Epithelial cell of alveolus of lung (primary cell): ENCODE data around the gene ENTPD1. TPM values are rescaled to one million over a fixed set of nuclear protein-coding genes. Genes with fewer than 3 reads are reported as not detected.

Experiments
- total RNA-seq: library from RNA; depleted of rRNA; stranded (reverse); fragments of >200 nt; gene quantifications from 2 replicates; pipeline ENCODE4 v1.2.1, GENCODE V29; 2015

The ENTPD1 gene, protein sequence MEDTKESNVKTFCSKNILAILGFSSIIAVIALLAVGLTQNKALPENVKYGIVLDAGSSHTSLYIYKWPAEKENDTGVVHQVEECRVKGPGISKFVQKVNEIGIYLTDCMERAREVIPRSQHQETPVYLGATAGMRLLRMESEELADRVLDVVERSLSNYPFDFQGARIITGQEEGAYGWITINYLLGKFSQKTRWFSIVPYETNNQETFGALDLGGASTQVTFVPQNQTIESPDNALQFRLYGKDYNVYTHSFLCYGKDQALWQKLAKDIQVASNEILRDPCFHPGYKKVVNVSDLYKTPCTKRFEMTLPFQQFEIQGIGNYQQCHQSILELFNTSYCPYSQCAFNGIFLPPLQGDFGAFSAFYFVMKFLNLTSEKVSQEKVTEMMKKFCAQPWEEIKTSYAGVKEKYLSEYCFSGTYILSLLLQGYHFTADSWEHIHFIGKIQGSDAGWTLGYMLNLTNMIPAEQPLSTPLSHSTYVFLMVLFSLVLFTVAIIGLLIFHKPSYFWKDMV
- total RNA-seq: 0.52 and 5.2 TPM in 2 replicates

DNA sequence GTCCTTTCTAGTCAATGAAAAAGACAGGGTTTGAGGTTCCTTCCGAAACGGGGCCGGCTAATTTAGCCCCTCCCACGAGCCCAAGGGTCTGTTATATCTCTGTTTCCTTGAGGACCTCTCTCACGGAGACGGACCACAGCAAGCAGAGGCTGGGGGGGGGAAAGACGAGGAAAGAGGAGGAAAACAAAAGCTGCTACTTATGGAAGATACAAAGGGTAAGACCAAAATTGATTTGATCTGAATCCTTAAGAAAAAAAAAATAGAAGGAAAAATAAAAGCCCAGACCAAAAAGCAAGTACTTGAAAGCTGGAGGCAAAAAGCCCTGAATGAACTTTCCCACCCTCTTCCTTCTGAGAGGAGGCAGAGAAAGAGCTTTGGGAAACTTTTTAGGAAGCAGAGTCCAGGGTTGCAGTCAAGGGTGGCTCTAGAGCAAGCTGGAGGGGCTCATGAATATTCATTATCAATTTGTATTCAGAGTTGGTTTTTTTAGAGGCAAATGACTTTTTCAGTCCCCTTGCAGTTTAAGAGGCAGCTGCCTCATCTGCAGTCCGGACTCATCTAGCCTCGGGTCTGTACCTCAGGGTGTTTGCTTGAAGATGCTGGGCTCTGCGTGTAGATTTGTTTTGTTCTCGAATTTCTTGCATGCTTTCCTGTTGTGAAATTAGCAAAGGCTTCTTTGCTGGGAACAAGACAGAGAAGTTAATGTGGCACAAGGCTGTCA, at the start of gene ENTPD1:
Gene ENTPD1, plus strand, starts transcription at position 123 of the 721 bp plus-strand sequence. Its CDS starts 77 bp downstream, at position 200.

DNA sequence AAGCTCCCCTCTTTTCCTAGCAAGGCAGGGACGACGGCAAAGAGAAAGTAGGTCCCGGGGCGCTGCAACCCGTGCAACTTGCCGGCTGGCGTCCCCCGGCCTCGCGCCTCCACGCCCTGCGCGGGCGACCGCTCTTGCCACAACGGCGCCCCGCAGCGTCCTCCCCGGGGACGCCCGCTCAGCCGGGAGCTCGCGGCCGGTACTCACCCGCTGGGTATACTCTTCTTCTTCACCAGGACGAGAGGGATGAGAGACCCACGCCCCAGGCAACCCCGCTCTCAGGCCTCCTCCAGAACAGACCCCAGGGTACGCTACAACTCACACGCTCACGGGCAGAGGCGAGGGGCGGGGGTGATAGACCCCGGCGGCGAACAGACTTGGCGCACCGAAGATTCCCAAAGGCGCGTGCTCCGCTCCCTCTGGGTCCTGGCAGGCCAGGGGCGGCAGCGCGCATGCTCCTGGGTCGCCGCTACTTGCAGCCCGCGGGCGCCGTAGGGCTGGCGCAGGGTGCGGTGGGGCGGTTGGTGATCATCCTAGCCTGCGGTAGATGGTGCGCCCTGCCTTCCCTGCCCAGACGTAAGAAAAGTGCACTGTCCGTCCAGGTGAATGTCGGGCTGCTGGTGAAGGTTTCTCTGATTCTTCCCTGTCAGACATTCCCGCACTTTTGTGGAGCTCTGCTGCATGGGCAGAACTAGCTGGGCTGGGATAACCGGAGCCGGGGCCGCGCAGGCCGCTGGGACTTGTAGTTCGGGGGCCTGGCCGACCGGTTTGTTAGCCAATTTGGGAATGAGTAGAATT, 151.7 kb downstream of the ENTPD1 start, which contains the start of gene CC2D2B:
Gene CC2D2B, plus strand, starts transcription at position 520 of the 798 bp plus-strand sequence. CDS start 3,349 bp downstream, outside the sequence.

Other genes starting within 250 kb of the ENTPD1 start
- gene SORBS1, start 194.8 kb upstream of the ENTPD1 start, total RNA-seq: 0.16 and 0.39 TPM in 2 replicates
- gene ALDH18A1, start 99.5 kb upstream of the ENTPD1 start, total RNA-seq: 49.2 and 97.2 TPM in 2 replicates
- 29.5 and 36.6 TPM in 2 replicates for gene TCTN3, start 62.2 kb upstream of the ENTPD1 start, total RNA-seq
- not detected in 2 replicates for gene CC2D2B, start 151.8 kb downstream of the ENTPD1 start, total RNA-seq